NOMO-1 treated with dmso at 0.1 percent for 144 hours (cell line): ENCODE results near the gene PNCK.
"Not testable (repeated sequence)": the region's sequence is repeated elsewhere in the genome, so short reads cannot be mapped to it uniquely, and the experiment has no call there.

Experiments used
- DNase-seq: peaks from one replicate; lab custom pipeline; 2025; ENCODE audit not compliant: unreplicated experiment; lab: John Stamatoyannopoulos, UW

PNCK gene

GRCh38 chrX:153673428-153674218 is at the start of gene PNCK:
Gene PNCK (minus strand): TSS chrX:153673813. CDS start chrX:153673076, 737 bp downstream.
- DNase-seq, result no peak

DNA sequence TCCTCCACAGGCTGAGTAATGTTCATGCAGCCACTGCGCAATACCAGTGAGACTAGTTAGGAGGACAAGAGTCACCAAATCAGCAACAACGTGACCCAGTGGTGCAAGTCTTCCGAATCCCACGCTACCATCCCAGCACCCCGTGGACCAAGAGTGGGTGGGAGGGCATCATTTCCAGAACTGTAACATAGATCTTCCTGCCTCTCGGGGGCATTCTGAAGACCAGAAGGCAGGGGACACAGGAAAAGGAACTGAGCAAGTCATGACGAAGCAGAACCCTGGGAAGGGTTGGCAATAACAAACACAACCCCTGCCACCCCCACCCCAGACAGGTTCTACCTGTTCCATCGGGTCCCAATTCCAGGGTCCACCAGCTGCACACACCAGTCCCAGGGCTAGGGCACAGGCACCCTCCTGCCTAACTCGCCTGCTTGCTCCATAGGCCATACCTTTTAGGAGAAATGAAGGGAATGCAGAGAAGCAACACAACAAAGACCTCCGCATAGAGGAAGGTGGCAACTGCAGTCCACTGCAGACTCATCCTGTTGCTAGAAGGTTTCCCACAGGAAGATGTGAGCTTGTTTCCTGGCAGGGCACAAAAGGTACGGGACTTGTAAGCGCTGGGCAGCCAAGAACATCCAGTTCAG is 49.2 kb upstream of the PNCK start:
- DNase-seq, result no peak

DNA sequence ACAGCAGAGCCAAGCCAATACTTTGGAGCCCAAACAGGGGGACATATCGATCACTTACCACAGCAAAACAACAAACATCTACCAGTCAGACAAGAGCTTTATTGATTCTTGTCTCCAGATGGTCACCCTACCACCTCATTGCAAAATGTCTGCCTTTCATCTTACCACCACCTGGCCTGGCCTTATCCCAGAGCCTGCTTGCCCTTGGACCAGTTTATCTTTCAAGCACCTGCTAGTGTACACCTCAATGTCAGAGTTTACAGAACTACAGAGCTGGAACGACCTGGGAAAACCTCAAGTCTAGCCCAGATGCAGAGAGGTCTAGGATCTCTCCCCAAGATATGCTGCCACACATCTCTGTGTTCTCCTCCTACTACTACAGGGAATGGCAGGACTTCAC is 46.1 kb upstream of the PNCK start:
- DNase-seq, result no peak

- no peak for DNase-seq
These were observed 45.6 kb upstream of the PNCK start for GRCh38 chrX:153719238-153719637.

DNA sequence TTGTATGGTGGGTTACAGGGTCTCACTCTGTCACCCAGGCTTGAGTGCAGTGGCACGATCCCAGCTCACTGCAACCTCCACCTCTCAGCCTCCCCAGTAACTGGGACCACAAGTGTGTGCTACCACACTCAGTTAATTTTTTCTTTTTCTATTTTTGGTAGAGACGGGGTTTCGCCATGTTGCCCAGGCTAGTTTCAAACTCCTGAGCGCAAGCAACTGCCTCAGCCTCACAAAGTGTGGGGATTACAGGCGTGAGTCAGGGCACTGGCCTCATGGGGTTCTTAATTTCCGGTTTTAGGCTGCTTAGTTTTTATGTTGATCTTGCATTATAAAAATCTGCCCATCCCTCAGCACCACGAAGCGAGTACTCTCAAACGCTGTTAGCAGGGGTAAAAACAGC is 43.8 kb upstream of the PNCK start:
- DNase-seq, result no peak

GRCh38 chrX:153714256-153714655 is 40.6 kb upstream of the PNCK start:
- no peak for DNase-seq

GRCh38 chrX:153709726-153710674 is 36.4 kb upstream of the PNCK start:
- DNase-seq, result no peak

DNA sequence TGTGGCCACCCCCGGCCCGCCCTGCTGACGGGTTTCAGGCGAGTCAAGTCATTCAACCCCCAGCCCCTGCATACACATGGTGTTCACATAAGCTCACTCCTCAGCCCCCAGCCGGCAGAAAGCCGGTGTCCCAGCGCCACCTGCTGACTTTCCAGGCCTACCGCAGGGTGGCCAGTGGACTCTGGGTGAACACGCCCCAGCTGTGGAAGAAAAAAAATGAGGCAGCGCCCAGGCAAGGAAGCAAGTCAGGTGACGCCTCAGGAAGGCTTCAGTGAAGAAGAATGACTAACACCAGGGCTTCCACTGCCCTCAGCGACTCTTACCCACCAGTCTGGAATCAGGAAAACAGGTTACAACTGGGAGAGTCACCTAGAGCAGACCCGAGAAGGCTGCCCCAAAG is 34.8 kb upstream of the PNCK start:
- no peak for DNase-seq

GRCh38 chrX:153707406-153707805 is 33.8 kb upstream of the PNCK start:
- no peak for DNase-seq

DNA sequence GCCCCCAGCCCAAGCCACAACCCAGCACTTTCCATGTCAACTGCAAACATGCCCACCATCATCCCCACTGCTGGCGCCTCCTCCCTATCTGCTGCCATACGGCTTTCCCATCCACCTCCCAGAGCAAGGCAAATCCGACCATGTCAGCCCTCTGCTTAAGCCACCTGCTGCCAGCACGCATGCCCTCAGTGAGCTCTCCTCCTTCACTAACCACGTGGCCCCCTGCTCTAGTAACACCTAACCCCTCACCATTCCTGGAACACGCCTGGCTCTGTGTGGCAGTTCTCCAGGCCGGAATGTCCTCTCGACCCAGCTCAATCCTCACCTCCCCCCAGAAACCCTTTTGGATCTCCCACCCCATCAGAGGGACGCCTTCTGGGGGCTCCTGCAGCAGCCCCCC is 33.2 kb upstream of the PNCK start:
- no peak for DNase-seq

DNA sequence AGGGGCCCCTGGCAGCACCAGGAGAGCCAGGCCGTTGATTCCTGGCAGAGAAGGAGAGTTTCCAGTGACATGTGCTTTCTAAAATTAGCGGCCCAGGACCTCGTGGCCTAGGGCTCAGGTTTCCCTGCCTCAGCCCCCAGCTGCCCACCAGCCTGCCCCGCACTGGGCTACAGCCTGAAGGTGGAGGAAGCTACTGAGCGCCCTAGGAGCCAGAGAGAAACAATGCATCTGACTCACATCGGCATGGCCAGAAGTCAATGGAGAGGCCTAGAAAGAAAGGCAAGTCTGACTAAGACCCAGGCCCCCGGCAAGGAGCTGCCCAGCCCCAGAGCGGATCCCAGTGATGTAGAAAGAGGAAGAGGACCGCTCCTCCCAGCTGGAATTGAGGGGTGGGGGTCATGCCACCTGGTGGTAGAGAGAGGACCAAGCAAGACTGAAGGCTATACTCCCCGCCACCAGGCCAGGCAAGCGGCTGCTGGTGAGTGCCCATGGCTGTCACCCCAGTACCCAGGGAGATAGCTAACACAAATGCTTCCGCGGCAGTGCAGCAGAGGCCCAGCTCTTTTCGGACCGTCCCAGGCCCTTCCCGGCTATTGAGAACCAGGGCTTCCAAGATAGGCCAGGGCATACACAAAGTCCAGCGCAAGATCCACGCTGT is 31.9 kb upstream of the PNCK start:
- not testable (repeated sequence) for DNase-seq

- DNase-seq, result not testable (repeated sequence)
These were observed 31.2 kb upstream of the PNCK start for GRCh38 chrX:153704631-153705402.

DNA sequence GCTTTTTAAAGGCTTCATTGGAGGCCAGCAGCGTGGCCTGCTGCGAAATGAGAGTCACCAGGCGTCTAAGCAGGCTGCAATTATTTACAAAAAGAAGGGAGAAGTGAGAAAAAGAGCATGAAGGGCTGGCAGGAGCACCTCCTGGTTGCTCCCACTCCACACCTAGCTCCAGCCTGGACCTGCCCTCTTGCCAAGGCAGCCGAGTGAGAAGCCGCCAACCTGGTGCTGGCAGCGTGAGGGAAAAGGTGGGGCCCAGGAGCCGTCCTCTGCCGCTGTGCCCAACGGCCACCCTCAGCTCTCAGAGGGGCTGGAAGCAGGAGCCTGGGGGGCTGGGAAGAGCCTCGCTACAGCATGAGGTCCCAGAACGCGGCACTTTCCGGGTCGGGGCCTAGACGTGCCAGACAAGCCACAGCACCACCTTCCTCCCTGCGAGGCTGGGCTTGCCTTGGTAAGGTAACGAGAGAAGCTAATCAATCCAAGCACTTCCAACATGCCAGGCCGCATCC is 30.5 kb upstream of the PNCK start:
- no peak for DNase-seq

DNA sequence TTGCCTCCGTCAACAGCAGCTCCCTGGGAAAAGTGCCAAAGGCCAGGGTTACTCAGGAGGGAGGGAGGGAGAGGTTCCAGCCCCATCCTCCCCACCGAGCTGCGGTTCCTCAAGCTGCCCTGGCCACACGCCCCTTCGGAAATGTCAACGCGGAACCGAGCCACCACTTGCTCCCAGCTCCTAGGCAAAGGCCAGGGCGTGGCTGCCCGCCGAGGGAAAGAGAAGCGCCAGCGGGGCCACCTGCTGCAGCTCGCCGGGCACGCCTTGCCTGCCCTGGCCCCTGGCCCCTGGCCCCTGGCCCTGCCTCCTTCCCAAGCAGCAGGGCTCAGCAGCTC is 29.4 kb upstream of the PNCK start:
- DNase-seq, result no peak

- DNase-seq, result no peak
These were observed 28.9 kb upstream of the PNCK start for GRCh38 chrX:153702336-153703035.

DNA sequence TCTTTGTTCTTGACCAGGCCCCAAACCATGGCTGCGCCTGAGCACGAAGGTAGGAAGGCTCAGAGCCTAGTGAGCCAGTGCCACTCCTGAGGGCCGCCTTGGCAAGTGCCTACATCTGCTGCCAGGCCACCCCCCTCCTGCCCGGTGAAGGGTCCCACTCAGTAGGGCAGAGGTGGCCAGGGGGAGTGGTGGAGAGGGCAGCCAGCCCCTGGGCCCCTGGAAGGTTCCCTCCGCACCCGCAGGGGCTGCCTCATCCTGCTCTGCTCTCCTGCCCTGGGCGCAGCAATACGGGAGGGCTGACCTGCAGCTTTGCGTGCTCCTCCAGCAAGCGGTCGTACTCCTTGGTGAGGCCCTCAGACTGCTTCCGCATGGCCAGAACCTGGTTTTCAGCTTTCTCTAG is 28.1 kb upstream of the PNCK start:
- DNase-seq, result no peak

- no peak for DNase-seq
These were observed 27.4 kb upstream of the PNCK start for GRCh38 chrX:153700967-153701366.

- DNase-seq, result no peak
These were observed 26.8 kb upstream of the PNCK start for GRCh38 chrX:153700376-153700945.

GRCh38 chrX:153699784-153700371 is 26.3 kb upstream of the PNCK start:
- DNase-seq, result not testable (repeated sequence)
